Measurements from ENCODE around the gene RPRD1A.
"Not testable (repeated sequence)": the region's sequence is repeated elsewhere in the genome, so short reads cannot be mapped to it uniquely, and the experiment has no call there.

The RPRD1A gene

DNA sequence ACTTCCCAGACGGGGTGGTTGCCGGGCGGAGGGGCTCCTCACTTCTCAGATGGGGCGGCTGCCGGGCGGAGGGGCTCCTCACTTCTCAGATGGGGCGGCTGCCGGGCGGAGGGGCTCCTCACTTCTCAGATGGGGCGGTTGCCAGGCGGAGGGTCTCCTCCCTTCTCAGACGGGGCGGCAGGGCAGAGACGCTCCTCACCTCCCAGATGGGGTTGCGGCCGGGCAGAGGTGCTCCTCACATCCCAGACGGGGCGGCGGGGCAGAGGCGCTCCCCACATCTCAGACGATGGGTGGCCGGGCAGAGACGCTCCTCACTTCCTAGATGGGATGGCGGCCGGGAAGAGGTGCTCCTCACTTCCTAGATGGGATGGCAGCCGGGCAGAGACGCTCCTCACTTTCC lies 10.4 kb upstream of the RPRD1A start:
- DNase-seq (ENCODE audit: low read depth): not testable (repeated sequence)

DNA sequence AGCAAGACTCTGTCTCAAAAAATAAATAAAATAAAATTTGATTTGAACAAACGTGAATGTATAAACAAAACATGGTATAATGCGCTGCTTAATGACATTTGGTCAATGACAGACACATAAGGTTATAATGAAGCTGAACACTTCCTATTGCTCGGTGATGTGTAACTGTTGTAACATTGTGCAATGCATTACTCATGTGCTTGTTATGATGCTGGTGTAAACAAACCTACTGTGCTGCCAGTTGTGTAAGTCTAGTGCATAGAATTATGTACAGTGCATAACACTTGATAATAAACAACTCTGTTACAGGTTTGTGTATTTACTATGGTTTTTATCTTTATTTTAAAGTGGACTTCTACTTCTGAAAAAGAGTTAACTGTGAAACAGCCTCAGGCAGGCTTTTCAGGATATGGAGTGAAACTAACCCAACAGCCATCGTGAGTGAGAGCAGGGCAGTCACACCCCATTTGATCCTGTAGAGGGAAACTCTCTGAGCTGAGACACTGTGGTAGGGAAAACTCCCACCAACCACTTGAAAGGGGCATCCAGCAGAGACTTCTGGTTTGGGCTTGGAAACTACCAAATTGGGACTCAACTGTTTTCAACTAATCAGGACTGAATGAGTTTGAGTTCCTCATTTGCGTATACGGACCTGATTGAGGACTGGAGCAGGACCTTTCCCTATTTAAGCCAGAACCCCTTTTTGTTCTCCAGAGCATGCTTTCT lies 8.7 kb upstream of the RPRD1A start:
- no peak for DNase-seq (ENCODE audit: low read depth)

DNA sequence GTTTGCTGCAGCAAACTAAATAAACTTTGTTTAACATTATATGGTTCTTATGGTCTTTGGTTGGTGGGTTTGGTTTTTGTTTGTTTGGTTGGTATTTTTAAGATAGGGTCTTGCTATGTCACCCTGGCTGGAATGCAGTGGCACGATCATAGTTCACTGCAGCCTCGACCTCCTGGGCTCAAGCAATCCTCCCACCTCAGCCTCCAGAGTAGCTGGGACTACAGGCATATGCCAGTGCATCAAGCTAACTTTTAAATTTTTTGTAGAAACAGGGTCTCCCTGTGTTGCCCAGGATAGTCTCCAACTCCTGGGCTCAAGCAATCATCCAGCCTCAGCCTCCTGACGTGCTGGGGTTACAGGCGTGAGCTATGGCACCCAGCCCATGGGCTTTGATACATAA lies 7.1 kb upstream of the RPRD1A start:
- DNase-seq (ENCODE audit: low read depth): no peak

DNA sequence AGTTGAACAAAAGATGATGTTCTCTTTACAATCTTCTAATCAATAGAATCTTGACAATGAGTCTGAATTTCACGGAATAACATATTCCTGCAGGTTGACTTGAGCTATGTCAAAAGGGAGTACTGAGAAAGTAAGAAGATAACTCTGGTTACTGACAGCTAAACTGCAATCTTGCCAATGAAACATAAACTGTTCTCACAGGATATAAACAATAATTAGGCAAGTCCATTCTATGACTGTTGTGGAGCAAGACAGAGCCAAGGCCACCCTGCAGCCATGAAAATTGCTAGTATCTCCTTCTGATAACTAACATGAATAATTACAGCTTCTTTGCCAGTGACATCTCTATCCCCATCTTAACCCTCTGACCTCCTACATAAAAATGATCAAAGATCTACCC lies 6.3 kb upstream of the RPRD1A start:
- no peak for DNase-seq (ENCODE audit: low read depth)

DNA sequence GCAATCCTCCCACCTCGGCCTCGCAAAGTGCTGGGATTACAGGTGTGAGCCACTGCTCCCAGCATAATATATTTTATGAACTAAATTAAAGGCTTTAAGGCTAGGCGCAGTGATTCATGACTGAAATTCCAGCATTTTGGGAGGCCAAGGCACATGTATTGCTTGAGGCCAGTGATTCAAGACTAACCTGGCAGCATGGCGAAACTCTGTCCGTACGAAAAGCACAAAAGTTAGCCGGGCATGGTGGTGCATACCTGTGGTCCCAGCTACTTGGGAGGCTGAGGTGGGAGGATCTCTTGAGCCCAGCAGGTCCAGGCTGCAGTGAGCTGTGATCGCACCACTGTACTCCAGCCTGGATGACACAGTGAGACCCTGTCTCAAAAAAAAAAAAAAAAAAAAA lies 5.0 kb upstream of the RPRD1A start:
- not testable (repeated sequence) for DNase-seq (ENCODE audit: low read depth)

DNA sequence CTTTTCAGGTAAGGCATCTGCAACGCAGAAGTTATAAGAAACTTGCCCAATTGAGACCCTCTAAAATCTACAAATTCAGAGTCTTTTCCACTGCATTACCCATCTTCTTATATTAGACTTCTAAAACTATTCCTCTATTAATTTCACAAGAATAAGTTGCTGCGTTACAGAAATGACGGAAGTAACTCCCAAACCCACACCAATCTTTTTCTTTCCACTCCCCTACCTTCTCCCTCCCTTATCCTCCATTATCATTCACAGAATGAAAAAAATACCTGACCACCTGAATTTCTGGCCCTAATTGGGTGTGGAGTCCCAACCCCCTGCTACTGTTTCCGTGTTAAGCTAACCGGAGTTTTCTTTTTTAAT lies 689 bp downstream of the RPRD1A start:
- no peak for DNase-seq (ENCODE audit: low read depth)

DNA sequence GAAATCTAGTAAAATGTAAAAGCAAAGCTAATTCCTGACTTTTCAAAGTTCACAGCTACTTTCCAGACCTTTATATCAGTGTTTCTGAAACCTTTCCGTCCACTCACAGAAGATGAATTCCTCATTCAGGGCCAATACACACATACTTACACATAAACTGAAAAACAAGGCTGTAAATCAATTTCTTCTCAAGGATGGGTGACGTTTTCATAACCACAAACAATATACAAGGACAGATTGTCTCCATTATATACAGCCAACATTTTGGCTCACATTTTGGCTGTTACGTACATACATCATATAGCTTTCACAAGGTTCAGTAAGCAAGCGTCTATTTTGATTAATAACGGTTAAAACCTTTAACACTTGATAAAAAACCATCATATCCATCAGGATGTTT lies 1.4 kb downstream of the RPRD1A start:
- DNase-seq (ENCODE audit: low read depth): no peak

DNA sequence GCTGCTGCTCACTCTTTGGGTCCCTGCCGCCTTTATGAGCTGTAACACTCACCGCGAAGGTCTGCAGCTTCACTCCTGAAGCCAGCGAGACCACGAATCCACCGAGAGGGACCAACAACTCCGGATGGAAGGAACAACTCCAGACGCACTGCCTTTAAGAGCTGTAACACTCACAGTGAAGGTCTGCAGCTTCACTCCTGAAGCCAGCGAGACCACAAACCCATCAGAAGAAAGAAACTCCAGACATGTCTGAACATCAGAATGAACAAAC lies 2.6 kb downstream of the RPRD1A start:
- DNase-seq (ENCODE audit: low read depth): not testable (repeated sequence)

DNA sequence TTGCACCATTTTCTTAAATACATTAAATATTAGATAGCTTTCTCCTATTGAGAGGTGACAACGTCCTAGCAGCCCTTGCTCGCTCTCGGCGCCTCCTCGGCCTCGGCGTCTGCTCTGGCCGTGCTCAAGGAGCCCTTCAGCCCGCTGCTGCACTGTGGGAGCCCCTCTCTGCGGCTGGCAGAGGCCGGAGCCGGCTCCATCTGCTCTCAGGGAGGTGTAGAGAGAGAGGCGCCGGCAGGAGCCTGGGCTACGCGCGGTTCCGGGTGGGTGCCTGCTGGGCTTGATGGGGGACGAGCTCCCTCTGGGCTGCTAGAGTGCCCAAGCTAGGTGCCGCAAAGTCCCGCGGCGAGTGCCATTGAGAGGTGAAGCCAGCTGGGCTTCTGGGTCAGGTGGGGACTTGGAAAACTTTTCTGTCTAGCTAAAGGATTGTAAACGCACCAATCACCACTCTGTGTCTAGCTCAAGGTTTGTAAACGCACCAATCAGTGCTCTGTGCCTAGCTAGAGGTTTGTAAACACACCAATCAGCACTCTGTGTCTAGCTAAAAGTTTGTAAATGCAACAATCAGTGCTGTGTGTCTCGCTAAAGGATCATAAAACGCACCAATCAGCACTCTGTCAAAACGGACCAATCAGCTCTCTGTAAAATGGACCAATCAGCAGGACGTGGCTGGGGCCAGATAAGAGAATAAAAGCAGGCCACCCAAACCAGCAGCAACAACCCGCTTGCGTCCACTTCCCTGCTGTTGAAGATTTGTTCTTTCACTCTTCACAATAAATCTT lies 3.1 kb downstream of the RPRD1A start:
- no peak for DNase-seq (ENCODE audit: low read depth)

DNA sequence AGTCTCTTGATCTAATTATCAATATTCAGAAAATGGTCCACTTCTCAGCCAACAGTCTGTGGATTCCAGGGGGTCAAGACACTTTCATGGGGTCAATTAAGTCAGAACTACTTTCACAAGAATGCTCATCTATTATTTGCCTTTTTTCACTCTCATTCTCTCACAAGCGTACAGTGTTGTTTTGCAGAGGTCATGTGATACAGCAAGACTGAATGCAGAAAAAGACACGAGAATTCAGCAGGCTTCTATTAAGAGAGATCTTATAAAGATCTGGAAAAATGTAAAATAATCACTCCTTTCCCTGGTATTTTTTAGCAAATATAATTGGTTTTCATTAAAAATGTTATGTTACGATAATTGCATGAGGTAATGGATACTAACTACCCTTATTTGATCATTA lies 8.7 kb downstream of the RPRD1A start:
- DNase-seq (ENCODE audit: low read depth): no peak

DNA sequence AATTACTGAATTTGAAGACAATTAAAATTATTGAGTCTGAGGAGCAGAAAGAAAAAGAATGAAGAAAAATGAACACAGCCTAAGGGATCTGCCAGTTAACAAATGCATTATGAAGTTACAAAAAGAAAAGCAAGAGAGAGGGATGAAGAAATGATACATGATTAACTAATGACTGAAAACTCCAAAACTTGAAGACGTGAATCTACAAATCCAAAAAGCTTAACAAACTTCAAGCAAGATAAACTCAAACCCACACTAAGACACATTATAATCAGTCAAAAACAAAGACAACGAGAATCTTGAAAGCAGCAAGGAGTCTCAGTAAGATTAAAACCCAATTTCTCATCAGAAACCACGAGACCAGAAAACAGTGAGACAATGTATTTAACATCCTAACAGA lies 15.6 kb downstream of the RPRD1A start:
- no peak for DNase-seq (ENCODE audit: low read depth)

DNA sequence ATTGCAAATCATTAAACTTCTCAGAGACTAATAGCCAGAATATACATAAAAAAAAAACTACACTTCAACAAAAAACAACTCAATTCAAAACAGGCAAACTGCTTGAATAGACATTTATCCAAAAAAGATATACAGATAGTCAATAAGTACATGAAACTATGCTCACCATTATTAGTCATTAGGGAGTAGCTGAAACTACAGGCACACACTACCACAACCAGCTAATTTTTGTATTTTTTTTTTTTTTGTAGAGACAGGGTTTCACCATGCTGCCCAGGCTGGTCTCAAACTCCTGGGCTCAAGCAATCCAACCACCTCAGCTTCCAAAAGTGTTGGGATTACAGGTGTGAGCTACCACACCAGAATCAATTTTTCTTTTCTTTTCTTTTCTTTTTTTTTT lies 16.9 kb downstream of the RPRD1A start:
- DNase-seq (ENCODE audit: low read depth): no peak

DNA sequence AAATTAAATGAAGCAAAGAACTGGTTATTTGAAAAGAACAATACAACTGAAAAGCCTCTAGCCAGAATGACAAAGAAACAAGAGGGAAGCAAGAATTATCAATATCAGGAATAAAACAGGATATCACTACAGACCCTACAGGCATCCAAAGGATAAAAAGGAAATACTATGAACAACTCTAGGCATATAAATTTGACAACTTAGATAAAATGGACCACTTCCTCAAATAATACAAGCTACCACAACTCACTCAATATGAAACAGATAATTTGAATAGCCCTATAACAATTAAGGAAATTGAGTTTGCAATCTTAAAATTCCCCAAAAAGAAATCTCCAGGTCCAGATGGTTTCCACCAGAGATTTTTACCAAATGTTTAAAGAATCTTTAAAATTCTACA lies 19.8 kb downstream of the RPRD1A start:
- DNase-seq (ENCODE audit: low read depth): no peak

DNA sequence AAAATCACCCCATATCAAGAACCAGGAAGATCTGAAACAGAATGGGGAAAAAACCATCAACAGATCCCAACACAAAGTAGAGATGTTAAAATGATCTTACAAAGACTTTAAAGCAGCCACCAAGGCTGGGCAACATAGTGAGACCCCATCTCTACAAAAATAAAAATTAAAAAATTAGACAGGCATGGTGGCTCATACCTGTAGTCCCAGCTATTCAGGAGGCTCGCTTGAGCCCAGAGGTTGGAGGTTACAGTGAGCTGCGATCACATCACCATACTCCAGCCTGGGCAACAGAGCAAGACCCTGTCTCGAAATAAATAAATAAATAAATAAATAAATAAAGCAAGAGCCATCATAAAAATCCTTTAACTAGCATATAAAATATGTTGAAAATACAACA lies 20.5 kb downstream of the RPRD1A start:
- no peak for DNase-seq (ENCODE audit: low read depth)

DNA sequence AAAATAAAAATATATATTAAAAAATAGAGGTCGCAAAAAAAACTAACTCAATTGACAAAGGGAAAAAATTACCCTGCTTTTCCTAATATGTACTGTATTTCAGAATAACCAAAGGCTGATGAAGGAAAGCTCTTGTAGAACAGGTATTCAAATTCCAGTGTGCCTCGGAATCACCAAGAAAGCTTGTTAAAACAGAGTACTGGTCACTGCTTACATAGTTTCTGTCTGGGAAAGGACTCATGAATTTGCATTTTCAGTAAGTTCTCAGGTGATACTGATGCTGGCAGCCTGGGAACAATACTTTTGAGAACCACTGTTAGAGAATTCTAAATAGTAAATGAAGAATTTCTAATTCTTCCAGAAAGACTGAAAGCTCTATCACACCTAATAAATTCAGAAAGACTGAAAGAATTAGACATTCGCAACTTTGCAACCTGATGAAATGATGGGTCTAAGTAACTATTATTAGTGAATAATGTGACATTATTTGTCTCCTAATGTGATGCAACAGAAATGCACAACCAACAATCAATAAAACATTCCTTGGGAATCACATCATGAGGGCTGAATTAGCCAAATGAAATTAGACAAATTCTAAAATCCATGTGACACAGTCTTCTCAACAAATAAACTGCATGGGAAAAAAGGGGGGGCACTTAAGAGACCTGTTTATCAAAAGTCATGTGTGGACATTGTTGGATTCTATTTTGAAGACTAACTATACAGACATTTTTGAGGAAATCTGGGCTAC lies 21.9 kb downstream of the RPRD1A start:
- DNase-seq (ENCODE audit: low read depth): no peak

DNA sequence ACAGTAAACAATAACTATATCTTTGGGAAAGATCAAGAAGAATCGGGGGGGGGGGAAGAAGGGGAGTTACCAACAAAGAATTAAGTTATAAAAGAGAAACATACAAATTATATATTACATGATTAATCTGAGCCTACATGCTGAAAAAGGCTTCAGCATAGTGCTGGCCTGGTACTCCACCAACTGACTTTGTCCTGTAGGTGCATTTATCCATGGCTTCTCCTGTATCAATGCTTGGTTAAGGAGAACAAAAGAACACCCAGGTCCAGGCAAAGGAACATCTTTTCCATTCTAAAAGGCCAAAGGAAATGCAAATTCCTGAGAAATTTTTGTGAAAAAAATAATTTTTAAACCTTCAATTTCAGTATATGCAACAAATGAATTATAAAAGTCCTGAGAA lies 24.2 kb downstream of the RPRD1A start:
- DNase-seq (ENCODE audit: low read depth): no peak

DNA sequence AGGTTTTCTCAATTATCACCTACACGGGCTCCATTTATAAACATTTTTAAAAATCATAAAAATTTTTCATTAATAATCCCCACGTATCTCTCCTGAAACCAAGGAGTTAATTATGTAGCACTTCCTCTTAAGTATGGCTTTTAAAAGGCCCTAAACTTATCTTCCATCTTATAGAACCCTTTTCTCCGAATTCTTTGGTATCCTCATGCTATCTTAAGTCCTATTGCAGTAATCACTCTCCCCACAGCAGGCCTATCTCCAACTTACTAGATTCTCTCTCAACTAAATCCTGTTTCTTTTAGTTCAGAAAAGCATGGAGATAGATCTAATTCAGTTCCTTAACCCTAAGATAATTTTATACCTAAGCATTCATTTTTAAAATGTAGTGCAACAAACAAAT lies 26.2 kb downstream of the RPRD1A start:
- no peak for DNase-seq (ENCODE audit: low read depth)

DNA sequence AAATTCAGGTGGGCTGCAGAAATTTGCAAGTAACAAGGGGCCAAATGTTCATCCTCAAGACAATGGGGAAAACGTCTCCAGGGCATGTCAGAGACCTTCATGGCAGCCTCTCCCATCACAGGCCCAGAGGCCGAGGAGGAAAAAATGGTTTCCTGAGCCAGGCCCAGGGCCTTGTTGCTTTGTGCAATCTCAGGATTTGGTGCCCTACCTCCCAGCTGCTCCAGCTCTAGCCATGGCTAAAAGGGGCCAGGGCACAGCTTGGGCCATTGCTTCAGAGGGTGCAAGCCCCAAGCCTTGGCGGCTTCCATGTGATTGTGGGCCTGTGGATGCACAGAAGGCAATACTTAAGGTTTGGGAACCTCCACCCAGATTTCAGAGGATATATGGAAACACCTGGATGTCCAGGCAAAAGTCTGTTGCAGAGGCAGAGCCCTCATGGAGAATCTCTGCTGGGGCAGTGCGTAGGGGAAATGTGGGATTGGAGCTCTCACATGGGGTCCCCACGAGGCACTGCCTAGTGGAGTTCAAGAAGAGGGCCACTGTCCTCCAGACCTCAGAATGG lies 29.2 kb downstream of the RPRD1A start:
- DNase-seq (ENCODE audit: low read depth): no peak

DNA sequence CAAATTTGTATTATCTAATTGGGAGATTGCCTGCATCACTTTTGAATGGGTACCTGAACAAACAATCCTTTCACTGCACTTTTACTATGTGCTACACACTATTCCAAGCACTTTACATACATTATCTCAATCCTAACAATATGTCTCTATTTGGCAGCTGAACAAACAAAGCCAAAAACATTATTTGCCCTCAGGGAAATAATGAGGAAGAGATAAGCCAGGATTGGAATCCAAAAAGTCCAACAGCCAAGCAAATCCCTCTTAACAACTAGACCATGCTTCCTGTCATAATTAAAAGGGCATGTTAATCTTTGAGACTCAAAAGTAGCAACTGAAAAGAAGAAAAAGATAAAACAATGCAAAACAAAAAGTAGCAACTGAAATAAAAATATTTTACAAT lies 32.1 kb downstream of the RPRD1A start:
- DNase-seq (ENCODE audit: low read depth): no peak

DNA sequence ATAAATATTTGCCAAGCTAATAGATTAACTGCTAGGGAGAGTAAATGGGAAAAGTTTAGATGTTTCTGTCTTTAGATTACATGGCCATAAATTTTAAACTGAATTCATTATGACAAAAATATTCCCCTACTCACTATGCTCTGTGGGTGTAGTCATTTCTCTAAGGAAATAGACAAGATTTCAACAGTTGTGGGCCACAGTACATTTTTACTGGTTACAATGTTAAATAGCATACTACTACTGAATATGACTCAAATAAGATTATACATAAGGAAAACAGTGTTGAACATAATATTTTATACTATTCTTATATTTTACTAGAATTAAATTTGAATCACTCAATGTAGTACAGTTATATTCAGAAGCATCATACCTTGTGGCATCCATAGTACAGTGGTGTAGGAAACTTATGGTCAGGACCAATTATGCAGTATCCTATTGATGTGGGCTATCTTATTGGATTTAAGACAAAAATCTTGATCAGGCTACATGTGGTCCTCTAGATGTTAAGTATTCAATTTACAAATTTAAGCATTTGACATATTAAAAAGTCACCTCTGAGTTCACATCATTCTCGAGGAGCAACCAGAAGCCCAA lies 33.0 kb downstream of the RPRD1A start:
- no peak for DNase-seq (ENCODE audit: low read depth)

DNA sequence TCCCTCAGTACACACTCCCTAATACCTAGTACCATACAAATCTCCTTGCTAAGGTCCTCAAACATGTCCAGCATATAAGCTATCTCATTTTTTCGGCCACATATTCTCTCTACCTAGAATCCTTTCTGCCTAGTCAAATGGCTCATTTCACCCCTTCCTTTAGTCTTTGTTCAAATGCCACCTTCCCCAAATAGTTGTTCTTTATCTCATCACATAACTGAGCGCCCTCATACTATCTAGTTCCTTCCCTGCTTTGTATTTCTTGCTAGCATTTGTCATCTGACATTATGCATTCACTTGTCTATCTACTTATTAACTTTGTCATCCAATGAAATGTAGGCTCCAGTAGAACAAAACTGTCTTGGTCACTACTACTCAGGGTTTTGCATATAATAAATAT lies 35.5 kb downstream of the RPRD1A start:
- no peak for DNase-seq (ENCODE audit: low read depth)

DNA sequence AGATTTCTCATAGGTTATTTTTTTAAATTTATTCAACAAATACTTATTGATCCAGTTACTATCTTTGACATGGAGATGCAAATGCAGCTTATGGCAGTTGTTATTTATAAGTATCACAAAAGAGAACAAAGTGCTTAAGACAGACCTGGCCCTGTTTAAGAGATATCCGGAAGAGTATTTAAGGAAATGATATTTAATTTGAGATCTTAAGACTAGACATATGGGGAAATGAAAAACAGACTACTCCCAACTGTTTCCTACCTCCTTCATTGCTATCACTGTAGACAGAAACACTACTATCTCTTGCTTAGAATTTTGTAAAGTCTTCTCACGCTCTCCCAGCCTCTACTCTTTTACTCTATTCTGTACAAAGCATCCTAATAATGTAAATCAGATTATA lies 36.0 kb downstream of the RPRD1A start:
- no peak for DNase-seq (ENCODE audit: low read depth)

DNA sequence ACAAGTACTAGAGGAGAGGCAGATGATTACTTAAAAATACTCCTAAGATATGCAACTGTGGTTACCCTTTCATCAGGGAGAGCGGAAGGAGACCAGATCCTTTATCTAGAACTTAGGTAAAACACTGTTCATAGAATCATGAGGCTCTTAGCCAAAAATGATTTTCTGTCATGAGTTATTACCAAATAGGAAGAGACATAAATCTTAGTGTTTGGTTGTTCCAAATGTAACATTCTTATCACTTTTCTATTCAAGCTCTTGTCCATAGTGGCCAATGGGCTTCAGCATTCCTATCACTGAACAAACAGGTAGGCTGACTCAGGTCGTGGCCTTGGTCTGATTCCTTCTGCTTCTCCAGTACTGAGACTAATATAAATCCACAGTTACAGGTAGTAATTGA lies 38.5 kb downstream of the RPRD1A start:
- no peak for DNase-seq (ENCODE audit: low read depth)
